Ishikawa (cell line): ENCODE data around the gene ATP6V1F.

Experiments used
- CREB1 ChIP-seq: IDR thresholded peaks from 2 replicates; pipeline ENCODE4 v1.6.1; 2012; ENCODE audit warnings: low read depth
- RAD21 ChIP-seq: IDR thresholded peaks from 2 replicates; pipeline ENCODE4 v1.6.1; 2012; ENCODE audit warnings: low read depth
- TAF1 ChIP-seq: IDR thresholded peaks from 2 replicates; pipeline ENCODE4 v1.6.1; 2012; ENCODE audit warnings: low read depth, mild to moderate bottlenecking
- TCF12 ChIP-seq: IDR thresholded peaks from 2 replicates; pipeline ENCODE4 v1.6.1; 2012; ENCODE audit warnings: low read depth
- YY1 ChIP-seq: IDR thresholded peaks from 2 replicates; pipeline ENCODE4 v1.6.1; 2012; ENCODE audit warnings: low read depth
- ZBTB7A ChIP-seq: IDR thresholded peaks from 2 replicates; pipeline ENCODE4 v1.6.1; 2012; ENCODE audit warnings: low read depth
- TF ChIP-seq, protein P1 (sequence below): IDR thresholded peaks from 2 replicates; pipeline ENCODE4 v1.6.1; 2012; ENCODE audit warnings: low read depth, mild to moderate bottlenecking

DNA sequence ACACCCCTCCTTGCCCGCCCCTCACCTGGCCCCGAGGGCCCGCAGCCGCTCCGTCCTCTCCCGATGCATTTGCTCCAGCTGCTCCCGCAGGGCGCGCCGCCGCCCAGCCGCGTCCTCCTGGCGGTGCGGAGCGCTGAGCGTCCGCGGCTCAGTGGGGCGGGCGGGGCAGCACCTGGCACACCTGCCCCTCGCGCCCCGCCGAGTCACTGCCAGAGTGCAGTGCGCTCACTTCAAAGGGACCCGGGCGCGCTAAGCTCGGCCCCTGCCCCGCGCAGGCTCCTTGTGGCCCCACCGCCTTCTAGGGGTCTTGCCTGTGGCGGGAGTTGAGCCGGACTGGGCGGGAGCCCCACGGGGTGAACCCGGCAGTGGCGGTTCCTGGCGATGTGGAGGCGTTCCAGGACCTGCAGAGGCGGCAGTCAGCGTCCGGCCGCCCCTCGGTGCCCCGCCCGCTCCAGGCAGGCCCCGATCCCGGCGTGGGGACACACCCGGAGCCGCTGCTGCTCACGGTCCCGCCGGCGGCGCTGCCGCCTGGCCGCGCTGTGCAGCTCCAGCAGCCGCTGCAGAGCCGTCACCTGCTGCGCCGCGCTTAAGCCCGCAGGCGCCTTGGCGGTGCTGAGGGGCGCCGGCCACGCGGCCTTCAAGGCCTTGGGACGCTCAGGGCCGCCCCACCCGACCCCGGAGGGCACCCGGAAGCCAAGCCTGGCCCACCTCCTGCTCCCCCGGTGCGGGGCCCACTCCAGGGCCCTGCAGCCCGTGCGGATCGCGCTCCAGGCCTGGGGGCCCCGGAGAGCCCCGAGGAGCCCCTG lies 6.7 kb downstream of the ATP6V1F start:
- TF ChIP-seq TAF1 (no peak), CREB1 (no peak), RAD21 (no peak), YY1 (0 out of 2 replicates have a peak, but pooled peaks have one; percentile 6), ZBTB7A (peak; percentile 64; the same call in 1 of the 2 replicates), TCF12 (peak; percentile 2; the same call in 1 of the 2 replicates)
- TF ChIP-seq, protein P1, sequence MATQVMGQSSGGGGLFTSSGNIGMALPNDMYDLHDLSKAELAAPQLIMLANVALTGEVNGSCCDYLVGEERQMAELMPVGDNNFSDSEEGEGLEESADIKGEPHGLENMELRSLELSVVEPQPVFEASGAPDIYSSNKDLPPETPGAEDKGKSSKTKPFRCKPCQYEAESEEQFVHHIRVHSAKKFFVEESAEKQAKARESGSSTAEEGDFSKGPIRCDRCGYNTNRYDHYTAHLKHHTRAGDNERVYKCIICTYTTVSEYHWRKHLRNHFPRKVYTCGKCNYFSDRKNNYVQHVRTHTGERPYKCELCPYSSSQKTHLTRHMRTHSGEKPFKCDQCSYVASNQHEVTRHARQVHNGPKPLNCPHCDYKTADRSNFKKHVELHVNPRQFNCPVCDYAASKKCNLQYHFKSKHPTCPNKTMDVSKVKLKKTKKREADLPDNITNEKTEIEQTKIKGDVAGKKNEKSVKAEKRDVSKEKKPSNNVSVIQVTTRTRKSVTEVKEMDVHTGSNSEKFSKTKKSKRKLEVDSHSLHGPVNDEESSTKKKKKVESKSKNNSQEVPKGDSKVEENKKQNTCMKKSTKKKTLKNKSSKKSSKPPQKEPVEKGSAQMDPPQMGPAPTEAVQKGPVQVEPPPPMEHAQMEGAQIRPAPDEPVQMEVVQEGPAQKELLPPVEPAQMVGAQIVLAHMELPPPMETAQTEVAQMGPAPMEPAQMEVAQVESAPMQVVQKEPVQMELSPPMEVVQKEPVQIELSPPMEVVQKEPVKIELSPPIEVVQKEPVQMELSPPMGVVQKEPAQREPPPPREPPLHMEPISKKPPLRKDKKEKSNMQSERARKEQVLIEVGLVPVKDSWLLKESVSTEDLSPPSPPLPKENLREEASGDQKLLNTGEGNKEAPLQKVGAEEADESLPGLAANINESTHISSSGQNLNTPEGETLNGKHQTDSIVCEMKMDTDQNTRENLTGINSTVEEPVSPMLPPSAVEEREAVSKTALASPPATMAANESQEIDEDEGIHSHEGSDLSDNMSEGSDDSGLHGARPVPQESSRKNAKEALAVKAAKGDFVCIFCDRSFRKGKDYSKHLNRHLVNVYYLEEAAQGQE: no peak
